ENCODE measurements around the gene GPLD1.
"Not testable (repeated sequence)": the region's sequence is repeated elsewhere in the genome, so short reads cannot be mapped to it uniquely, and the experiment has no call there.

Gene GPLD1

DNA sequence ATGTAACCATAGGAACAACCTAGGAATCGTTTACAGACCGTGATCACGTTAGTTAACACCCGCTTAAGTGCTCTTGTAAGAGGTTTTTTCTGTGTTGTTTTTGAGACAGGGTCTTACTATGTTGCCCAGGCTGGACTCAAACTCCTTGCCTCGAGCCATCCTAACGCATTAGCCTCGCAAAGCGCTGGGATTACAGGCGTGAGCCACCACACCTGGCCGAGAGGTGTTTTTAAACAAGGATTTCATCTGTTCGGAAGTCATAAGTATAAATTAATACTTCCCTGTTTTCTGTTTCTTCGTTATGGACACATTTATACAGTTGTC is 85.9 kb downstream of the GPLD1 start:
- no peak for DNase-seq (ENCODE audit: low read depth)
- TF ChIP-seq, protein P1, sequence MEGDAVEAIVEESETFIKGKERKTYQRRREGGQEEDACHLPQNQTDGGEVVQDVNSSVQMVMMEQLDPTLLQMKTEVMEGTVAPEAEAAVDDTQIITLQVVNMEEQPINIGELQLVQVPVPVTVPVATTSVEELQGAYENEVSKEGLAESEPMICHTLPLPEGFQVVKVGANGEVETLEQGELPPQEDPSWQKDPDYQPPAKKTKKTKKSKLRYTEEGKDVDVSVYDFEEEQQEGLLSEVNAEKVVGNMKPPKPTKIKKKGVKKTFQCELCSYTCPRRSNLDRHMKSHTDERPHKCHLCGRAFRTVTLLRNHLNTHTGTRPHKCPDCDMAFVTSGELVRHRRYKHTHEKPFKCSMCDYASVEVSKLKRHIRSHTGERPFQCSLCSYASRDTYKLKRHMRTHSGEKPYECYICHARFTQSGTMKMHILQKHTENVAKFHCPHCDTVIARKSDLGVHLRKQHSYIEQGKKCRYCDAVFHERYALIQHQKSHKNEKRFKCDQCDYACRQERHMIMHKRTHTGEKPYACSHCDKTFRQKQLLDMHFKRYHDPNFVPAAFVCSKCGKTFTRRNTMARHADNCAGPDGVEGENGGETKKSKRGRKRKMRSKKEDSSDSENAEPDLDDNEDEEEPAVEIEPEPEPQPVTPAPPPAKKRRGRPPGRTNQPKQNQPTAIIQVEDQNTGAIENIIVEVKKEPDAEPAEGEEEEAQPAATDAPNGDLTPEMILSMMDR (IDR thresholded peaks at IDR 0.05; ENCODE audit: low read depth, low read length, missing control alignments): no peak

DNA sequence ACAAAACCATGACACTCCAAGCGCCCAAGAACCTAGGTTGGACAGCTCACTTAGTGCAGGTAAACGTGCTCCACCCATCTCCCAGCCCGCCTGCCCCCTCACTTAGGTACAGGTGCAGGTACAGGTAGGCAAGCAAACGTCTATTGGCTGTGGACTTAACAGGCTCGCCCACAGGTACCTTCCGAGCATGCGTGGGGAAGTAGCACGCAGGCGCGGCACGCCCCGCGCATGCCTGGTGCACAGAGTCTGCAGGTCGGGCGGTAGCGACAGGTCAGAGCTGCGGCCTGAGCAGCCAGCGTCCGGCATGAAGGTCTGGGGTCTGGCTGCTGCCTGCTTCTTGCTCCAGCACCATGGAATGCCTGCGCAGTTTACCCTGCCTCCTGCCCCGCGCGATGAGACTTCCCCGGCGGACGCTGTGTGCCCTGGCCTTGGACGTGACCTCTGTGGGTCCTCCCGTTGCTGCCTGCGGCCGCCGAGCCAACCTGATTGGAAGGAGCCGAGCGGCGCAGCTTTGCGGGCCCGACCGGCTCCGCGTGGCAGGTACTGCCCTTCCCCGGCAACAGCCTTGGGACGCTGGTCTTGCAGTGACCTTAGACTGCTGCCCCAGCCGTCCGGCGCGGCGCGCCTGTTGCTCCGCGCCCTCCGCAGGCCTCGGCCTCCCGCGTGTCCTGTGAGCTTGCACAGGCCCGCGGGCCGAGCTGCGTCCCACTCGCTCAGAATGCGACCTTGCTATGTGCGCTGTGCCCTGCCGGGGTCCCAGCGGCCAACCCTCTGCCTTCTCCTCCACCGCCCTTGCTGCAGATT is 86.5 kb downstream of the GPLD1 start, which contains the start of gene MRS2:
TSS of gene MRS2 (plus strand) at position 240 of the 804 bp plus-strand sequence. CDS start at position 351, 111 bp downstream.
- peak; percentile 73 for DNase-seq (ENCODE audit: low read depth)
- TF ChIP-seq, protein P1 (IDR thresholded peaks at IDR 0.05; ENCODE audit: low read depth, low read length, missing control alignments): no peak
- H3K4me3 ChIP-seq (ENCODE audit: low read depth, low read length): peak within 1 kb of the TSS; percentile 88

More for the DNA sequence above, 85.9 kb downstream of the GPLD1 start:
- H3K4me3 ChIP-seq (ENCODE audit: low read depth, low read length): peak overlapping the region; percentile 88

DNA sequence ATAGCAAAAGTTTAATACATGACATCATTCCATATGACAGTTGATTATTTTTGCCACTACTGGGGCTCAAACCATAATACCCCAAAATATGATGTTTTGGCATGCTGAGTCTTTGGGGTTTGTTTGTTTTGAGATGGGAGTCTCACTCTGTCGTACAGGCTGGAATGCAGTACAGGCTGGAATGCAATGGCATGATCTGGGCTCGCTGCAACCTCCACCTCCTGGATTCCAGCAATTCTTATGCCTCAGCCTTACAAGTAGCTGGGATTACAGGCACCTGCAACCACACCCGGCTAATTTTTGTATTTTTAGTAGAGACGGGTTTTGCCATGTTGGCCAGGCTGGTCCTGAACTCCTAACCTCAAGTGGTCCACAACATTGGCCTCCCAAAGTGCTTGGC is 87.9 kb downstream of the GPLD1 start:
- TF ChIP-seq, protein P1 (IDR thresholded peaks at IDR 0.05; ENCODE audit: low read depth, low read length, missing control alignments): no peak
- no peak for DNase-seq (ENCODE audit: low read depth)
- H3K4me3 ChIP-seq (ENCODE audit: low read depth, low read length): no peak overlapping the region

- H3K4me3 ChIP-seq (ENCODE audit: low read depth, low read length): not testable (repeated sequence)
Observed at GRCh38 chr6:24400045-24401039, 89.0 kb downstream of the GPLD1 start.

DNA sequence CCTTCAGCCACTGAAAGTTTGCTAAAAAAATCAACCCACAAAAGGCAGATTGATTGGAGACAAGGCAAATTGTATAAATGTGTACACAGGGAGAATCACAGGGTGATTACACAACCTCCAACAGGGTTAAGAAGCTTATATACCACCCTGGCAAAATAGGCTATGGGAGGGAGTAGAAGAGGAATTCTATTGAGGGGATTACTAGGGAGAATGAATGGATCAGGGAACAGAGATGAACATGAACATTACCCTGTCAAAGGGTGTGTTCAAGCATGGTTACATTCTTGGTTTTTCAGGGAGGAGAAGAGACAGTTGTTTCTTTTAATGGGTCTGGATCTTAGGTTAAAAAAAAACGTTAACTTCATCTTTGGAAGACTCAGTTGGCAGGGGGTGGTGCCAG is 91.7 kb downstream of the GPLD1 start:
- TF ChIP-seq, protein P1 (IDR thresholded peaks at IDR 0.05; ENCODE audit: low read depth, low read length, missing control alignments): no peak
- no peak for DNase-seq (ENCODE audit: low read depth)
- H3K4me3 ChIP-seq (ENCODE audit: low read depth, low read length): no peak overlapping the region

More at GRCh38 chr6:24400045-24401039, 89.0 kb downstream of the GPLD1 start:
- DNase-seq (ENCODE audit: low read depth): not testable (repeated sequence)

GRCh38 chr6:24396824-24397223 is 92.6 kb downstream of the GPLD1 start:
- no peak for DNase-seq (ENCODE audit: low read depth)
- TF ChIP-seq, protein P1 (IDR thresholded peaks at IDR 0.05; ENCODE audit: low read depth, low read length, missing control alignments): no peak
- no peak overlapping the region for H3K4me3 ChIP-seq (ENCODE audit: low read depth, low read length)

GRCh38 chr6:24394780-24395437 is 94.5 kb downstream of the GPLD1 start:
- TF ChIP-seq, protein P1 (IDR thresholded peaks at IDR 0.05; ENCODE audit: low read depth, low read length, missing control alignments): no peak
- H3K4me3 ChIP-seq (ENCODE audit: low read depth, low read length): no peak overlapping the region
- DNase-seq (ENCODE audit: low read depth): no peak

All from GM12864 (cell line).